A549 (cell line): ENCODE measurements around the gene PDF. TPM values are rescaled to one million over a fixed set of nuclear protein-coding genes. Genes with fewer than 3 reads are reported as not detected.

ENCODE experiments used
- ATAC-seq, 2 experiments: fragments of 200-7000 bp in 1 of 2; fragments of >200 bp in 1 of 2; cut with Nextera tagmentation in 1 of 2; cut with Tn5 transposase in 1 of 2; 3 replicates each; pipeline versions ENCODE4 v1.8.0 to v1.9.1; 2018 to 2020; ENCODE audit warnings: mild to moderate bottlenecking in 1 of 2, moderate library complexity in 1 of 2
- CTCF ChIA-PET: fragments of 300-600 bp; sonication (Branson Sonifier 250); formaldehyde crosslinking; extraction: SDS; loops from one replicate; lab custom pipeline; 2021; ENCODE audit warnings: antibody characterized with exemption, inconsistent platforms; lab: Yijun Ruan, JAX
- POLR2A ChIA-PET: fragments of 350-600 bp; formaldehyde crosslinking; extraction: SDS; loops from one replicate; lab custom pipeline; 2021; ENCODE audit warnings: antibody characterized with exemption, inconsistent platforms; lab: Yijun Ruan, JAX
- DNase-seq, 2 experiments: peaks; one replicate each; pipeline versions ENCODE4 v3.0.0 to v3.0.0-alpha.2; 2011 to 2016; ENCODE audit warnings: low read depth in 1 of 2, low spot score in 1 of 2
- FAIRE-seq: peaks from 2 replicates; lab custom pipeline; 2011; peaks lifted over from hg19 to GRCh38; lab: Jason Lieb, UNC
- H3K27ac ChIP-seq, 2 experiments: fragments of >200 bp; sonication (Bioruptor Twin); formaldehyde crosslinking; 3 replicates each; pipeline ENCODE4 v1.5.1; 2016 to 2017
- H3K4me1 ChIP-seq: fragments of >200 bp; sonication (Bioruptor Twin); formaldehyde crosslinking; 3 replicates; pipeline ENCODE4 v1.6.1; 2016
- H3K4me2 ChIP-seq: fragments of >200 bp; sonication (Bioruptor Twin); formaldehyde crosslinking; 3 replicates; pipeline ENCODE4 v1.6.1; 2016
- H3K4me3 ChIP-seq: fragments of >200 bp; sonication (Bioruptor Twin); formaldehyde crosslinking; 3 replicates; pipeline ENCODE4 v1.5.1; 2016
- H3K9me3 ChIP-seq: fragments of >200 bp; sonication (Bioruptor Twin); formaldehyde crosslinking; 3 replicates; pipeline ENCODE4 v1.6.1; 2016
- ATOH8 ChIP-seq: fragments of 250-450 bp; sonication (Bioruptor Pico); IDR thresholded peaks from 2 replicates; pipeline ENCODE4 v1.5.0; 2020; ENCODE audit warnings: low read depth, mild to moderate bottlenecking, moderate library complexity
- CBX2 ChIP-seq: fragments of 200-600 bp; sonication (generic); IDR thresholded peaks from 2 replicates; pipeline ENCODE4 v1.6.1; 2016; ENCODE audit warnings: low read depth, mild to moderate bottlenecking, borderline replicate concordance
- CEBPB ChIP-seq, 2 experiments: fragments of >200 bp in 1 of 2; sonication (Bioruptor Twin) in 1 of 2; formaldehyde crosslinking in 1 of 2; IDR thresholded peaks; 2 replicates each; pipeline ENCODE4 v1.6.1; 2012 to 2016
- CHD4 ChIP-seq: fragments of 200-600 bp; sonication (generic); IDR thresholded peaks from 2 replicates; pipeline ENCODE4 v1.6.1; 2016; ENCODE audit warnings: antibody characterized with exemption, mild to moderate bottlenecking, borderline replicate concordance
- EHF ChIP-seq: fragments of 250-450 bp; sonication (Bioruptor Pico); IDR thresholded peaks from 2 replicates; pipeline ENCODE4 v1.5.0; 2020; ENCODE audit warnings: mild to moderate bottlenecking
- EHMT2 ChIP-seq: fragments of 200-600 bp; sonication (generic); IDR thresholded peaks from 2 replicates; pipeline ENCODE4 v1.6.1; 2016; ENCODE audit warnings: antibody characterized with exemption, low read depth, mild to moderate bottlenecking, moderate library complexity
- FOSB ChIP-seq: fragments of 250-450 bp; sonication (Bioruptor Pico); IDR thresholded peaks from 2 replicates; pipeline ENCODE4 v1.5.0; 2020; ENCODE audit warnings: mild to moderate bottlenecking, moderate library complexity
- HMGXB4 ChIP-seq: fragments of 250-450 bp; sonication (Bioruptor Pico); IDR thresholded peaks from 2 replicates; pipeline ENCODE4 v1.5.0; 2021; ENCODE audit warnings: mild to moderate bottlenecking, moderate library complexity, borderline replicate concordance
- HOXB13 ChIP-seq: fragments of 250-450 bp; sonication (Bioruptor Pico); IDR thresholded peaks from 2 replicates; pipeline ENCODE4 v1.5.0; 2020; ENCODE audit warnings: low read depth, mild to moderate bottlenecking, moderate library complexity
- HOXB5 ChIP-seq: fragments of 250-450 bp; sonication (Bioruptor Pico); IDR thresholded peaks from 2 replicates; pipeline ENCODE4 v1.5.0; 2020; ENCODE audit warnings: mild to moderate bottlenecking, moderate library complexity
- KDM5A ChIP-seq: fragments of 200-600 bp; sonication (generic); IDR thresholded peaks from 2 replicates; pipeline ENCODE4 v1.6.1; 2016; ENCODE audit warnings: antibody characterized with exemption, mild to moderate bottlenecking
- NR3C1 ChIP-seq: fragments of >200 bp; sonication (Bioruptor Twin); formaldehyde crosslinking; IDR thresholded peaks from 3 replicates; pipeline ENCODE4 v1.6.1; 2017
- PBX3 ChIP-seq: IDR thresholded peaks from 2 replicates; pipeline ENCODE4 v1.6.1; 2012
- PHF8 ChIP-seq: fragments of 200-600 bp; sonication (generic); IDR thresholded peaks from 2 replicates; pipeline ENCODE4 v1.6.1; 2016; ENCODE audit warnings: low read depth, mild to moderate bottlenecking, antibody characterized with exemption, moderate library complexity, borderline replicate concordance
- RAD21 ChIP-seq, 2 experiments: fragments of >200 bp in 1 of 2; sonication (Bioruptor Twin) in 1 of 2; formaldehyde crosslinking in 1 of 2; IDR thresholded peaks in 1 of 2; conservative IDR thresholded peaks in 1 of 2; 2 replicates in 1 of 2; 3 replicates in 1 of 2; pipeline ENCODE4 v1.6.1; 2012 to 2018; ENCODE audit warnings: inconsistent platforms in 1 of 2
- RARB ChIP-seq: fragments of 250-450 bp; sonication (Bioruptor Pico); IDR thresholded peaks from 2 replicates; pipeline ENCODE4 v1.8.0; 2021; ENCODE audit warnings: mild to moderate bottlenecking, moderate library complexity
- REST ChIP-seq: fragments of 200-600 bp; sonication (generic); IDR thresholded peaks from 2 replicates; pipeline ENCODE4 v1.6.1; 2016; ENCODE audit warnings: antibody characterized with exemption, mild to moderate bottlenecking, moderate library complexity
- RFX5 ChIP-seq: fragments of 450-650 bp; IDR thresholded peaks from 2 replicates; pipeline ENCODE4 v1.7.1; 2014; ENCODE audit warnings: antibody characterized with exemption, mild to moderate bottlenecking, moderate library complexity
- RNF2 ChIP-seq: fragments of 200-600 bp; sonication (generic); IDR thresholded peaks from 2 replicates; pipeline ENCODE4 v1.6.1; 2016; ENCODE audit warnings: low read depth, mild to moderate bottlenecking, antibody characterized with exemption, moderate library complexity, borderline replicate concordance
- TP53 ChIP-seq: fragments of 250-450 bp; sonication (Bioruptor Pico); IDR thresholded peaks from 2 replicates; pipeline ENCODE4 v1.5.0; 2021; ENCODE audit warnings: mild to moderate bottlenecking, moderate library complexity
- ZFP36 ChIP-seq: fragments of 450-650 bp; IDR thresholded peaks from 2 replicates; pipeline ENCODE4 v1.6.1; 2014; ENCODE audit warnings: borderline replicate concordance; ENCODE audit not compliant: partially characterized antibody
- ZSCAN20 ChIP-seq: fragments of 250-450 bp; sonication (Bioruptor Pico); IDR thresholded peaks from 2 replicates; pipeline ENCODE4 v1.8.0; 2022; ENCODE audit warnings: mild to moderate bottlenecking, moderate library complexity
- WGBS: methylation state at CpG from one replicate; pipeline ENCODE4 v1.1.6; 2017; ENCODE audit errors: missing lambda C conversion rate; 5-methylcytosine and 5-hydroxymethylcytosine counted together
- polyA plus RNA-seq, 4 experiments: library from polyadenylated mRNA; depleted of rRNA in 3 of 4; stranded (reverse); fragments of >200 nt; fragmentation: RNase III in 1 of 4; extraction: RNeasy Plus Mini Kit Qiagen cat#74134 plus additional on column Dnase treatment in 1 of 4; gene quantifications; 2 replicates in 3 of 4; 3 replicates in 1 of 4; pipeline ENCODE4 v1.2.3, GENCODE V29; 2011 to 2017

PDF gene
- polyA plus RNA-seq, 2 of the 4 experiments (the other 2 are of a cell fraction), result 16.1 to 29.1 TPM

GRCh38 chr16:69318911-69319289 is 11.5 kb downstream of the PDF start:
- Histone ChIP-seq H3K4me3 (no peak overlapping the region), H3K9me3 (no peaks in the 10 kb centered on the region), H3K4me1 (0 out of 3 replicates have a peak, but pooled peaks cover under 1% of the 10 kb centered on the region), H3K4me2 (no peak overlapping the region), H3K27ac (no peak overlapping the region)
- ChIA-PET CTCF (interaction anchor here (1.2 to 2.0 kb wide), 2 partner anchors 9 to 169 kb away, joined by 3 to 5 read pairs; no protein-coding TSS in a partner anchor), POLR2A (interaction anchor here (0.8 kb wide), 1 partner anchor 11 kb away, joined by 4 read pairs; no protein-coding TSS in a partner anchor)
- ATAC-seq (peak in 1 of 2 experiments; percentile 17; a peak in 2 of 6 replicates), DNase-seq (no peak), FAIRE-seq (no peak)
- TF ChIP-seq ZFP36 (no peak), RARB (CRISPR knock-in tag) (no peak), CBX2 (no peak), EHMT2 (no peak), KDM5A (no peak), RAD21 (conservative IDR thresholded peaks at IDR 0.05 in 1 of 2, IDR thresholded peaks at IDR 0.05 in 1 of 2) (no peak)
- 74% methylated on average over 8 of the region's 10 CpGs for WGBS

- FAIRE-seq (no peak), ATAC-seq (no peak), DNase-seq (no peak)
- Histone ChIP-seq H3K4me1 (no peaks in the 10 kb centered on the region), H3K27ac (no peak overlapping the region), H3K4me3 (no peak overlapping the region), H3K9me3 (no peaks in the 10 kb centered on the region), H3K4me2 (no peak overlapping the region)
- POLR2A ChIA-PET, result interaction anchor here (0.7 to 1.4 kb wide), 3 partner anchors 8 to 14 kb away, joined by 4 to 22 read pairs (median 6); no protein-coding TSS in a partner anchor
- WGBS, result 97% methylated on average over 29 of the region's 30 CpGs
- CTCF ChIA-PET, result interaction anchor here (0.6 to 2.0 kb wide), 3 partner anchors 8 to 206 kb away, joined by 3 to 5 read pairs (median 4); no protein-coding TSS in a partner anchor
- TF ChIP-seq ZSCAN20 (CRISPR knock-in tag) (no peak), EHF (CRISPR knock-in tag) (no peak), ZFP36 (no peak), HMGXB4 (CRISPR knock-in tag) (no peak), FOSB (CRISPR knock-in tag) (no peak), ATOH8 (CRISPR knock-in tag) (no peak), PBX3 (no peak), RNF2 (no peak), NR3C1 (no peak), HOXB5 (CRISPR knock-in tag) (no peak), CEBPB (IDR thresholded peaks at IDR 0.05) (no peak), PHF8 (no peak), RFX5 (no peak), TP53 (CRISPR knock-in tag) (no peak), HOXB13 (CRISPR knock-in tag) (no peak), REST (no peak), CHD4 (no peak)
These were observed 12.0 kb downstream of the PDF start for GRCh38 chr16:69318177-69318910.
